HG03354 (cell line): ENCODE results near the gene GPR12.

Experiments
- ATAC-seq: cut with Tn5 transposase; IDR thresholded peaks from one replicate; pipeline ENCODE4 v1.9.1; 2021; ENCODE audit warnings: mild to moderate bottlenecking; ENCODE audit not compliant: unreplicated experiment, poor library complexity, severe bottlenecking

GPR12 gene

DNA sequence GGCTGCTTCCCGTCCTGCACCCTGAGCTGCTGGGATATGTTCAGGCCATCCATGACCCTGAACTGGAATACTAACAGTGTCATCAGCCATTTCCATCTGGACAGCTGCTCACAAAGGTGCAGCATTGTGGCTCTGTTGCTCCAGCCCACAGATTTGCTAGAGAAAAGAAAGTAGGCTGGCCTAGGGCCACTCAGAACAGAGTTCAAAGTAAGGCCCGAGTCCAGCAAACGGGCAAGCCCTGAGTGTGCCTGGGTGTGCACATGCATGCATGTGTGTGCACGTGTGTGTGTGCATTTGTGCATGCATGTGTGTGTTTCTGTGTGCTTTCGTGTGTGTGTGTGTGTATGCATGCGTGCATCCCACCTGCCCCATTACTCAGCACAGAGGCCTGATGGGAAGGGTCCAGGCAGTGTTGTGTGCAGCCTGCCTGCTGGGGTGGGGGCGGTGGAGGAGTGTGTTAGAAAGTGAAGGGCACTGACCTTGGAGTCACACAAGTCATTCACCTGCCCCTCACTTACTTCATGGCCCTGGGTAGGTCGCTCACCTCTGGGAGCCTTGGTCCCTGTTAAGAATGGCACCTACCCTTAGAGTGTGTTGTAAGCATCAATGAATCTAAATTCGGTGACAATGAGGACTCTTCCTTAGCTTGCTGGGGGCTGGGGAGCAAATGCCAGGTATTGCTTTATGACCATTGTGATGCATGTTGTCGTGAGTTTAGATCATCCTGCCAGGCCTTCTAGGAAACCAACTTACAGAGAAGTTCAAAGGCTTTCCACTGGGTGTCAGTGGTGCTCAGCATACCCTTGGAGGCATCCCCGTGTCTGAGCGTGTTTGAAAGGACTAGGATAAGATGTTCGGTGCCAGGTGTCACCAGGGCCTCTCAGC is 53.2 kb downstream of the GPR12 start:
- ATAC-seq: no peak

DNA sequence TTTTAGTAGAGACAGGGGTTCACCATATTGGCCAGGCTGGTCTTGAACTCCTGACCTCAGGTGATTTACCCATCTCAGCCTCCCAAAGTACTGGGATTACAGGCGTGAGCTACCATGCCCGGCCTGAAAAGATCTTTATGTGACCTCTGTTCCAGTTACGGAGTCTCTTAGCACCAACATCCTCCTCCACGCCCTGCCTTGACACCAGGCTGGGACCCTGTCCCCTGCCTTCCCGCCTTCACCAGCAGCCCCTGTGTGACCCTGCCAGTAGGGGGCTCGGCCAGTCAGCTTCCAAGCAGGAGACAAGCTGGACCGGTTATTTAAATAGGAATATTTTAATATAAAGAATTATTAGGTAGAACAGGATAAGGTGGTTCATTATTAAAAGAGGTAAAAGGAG is 54.2 kb downstream of the GPR12 start:
- ATAC-seq: no peak

DNA sequence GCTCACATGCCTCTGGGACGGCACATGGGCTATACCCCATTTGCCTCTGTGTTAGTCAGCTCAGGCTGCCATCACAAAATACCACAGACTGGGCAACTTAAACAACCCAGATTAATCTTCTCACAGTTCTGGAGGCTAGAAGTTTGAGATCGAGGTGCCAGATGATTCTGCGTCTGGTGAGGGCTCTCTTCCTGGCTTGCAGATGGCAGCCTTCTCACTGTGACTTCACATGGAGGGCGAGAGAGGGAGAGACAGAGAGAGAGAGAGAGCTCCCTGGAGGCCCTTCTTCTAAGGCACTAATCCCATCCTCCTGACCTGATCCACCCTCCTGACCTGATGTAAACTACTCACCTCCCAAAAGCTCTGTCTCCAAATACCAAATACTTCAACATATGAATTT is 55.0 kb downstream of the GPR12 start:
- ATAC-seq: no peak
